Esophagus muscularis mucosa (tissue), 4 donors: ENCODE data around the gene CCL24. TPM values are rescaled to one million over a fixed set of nuclear protein-coding genes. Genes with fewer than 3 reads are reported as not detected.
"Not testable (repeated sequence)": the region's sequence is repeated elsewhere in the genome, so short reads cannot be mapped to it uniquely, and the experiment has no call there.

Experiments
- DNase-seq: peaks from one replicate; pipeline ENCODE4 v3.0.0-alpha.2; 2017; ENCODE audit errors: extremely low spot score
- H3K27ac ChIP-seq, 4 donors: fragments of 200-600 bp; sonication (generic); replicated peaks in 1 of 4; 1 replicate in 3 of 4; 2 replicates in 1 of 4; pipeline ENCODE4 v1.5.1; 2016 to 2019; ENCODE audit warnings: mild to moderate bottlenecking in 1 of 4
- H3K27me3 ChIP-seq, 4 donors: fragments of 200-600 bp; sonication (generic); one replicate each; pipeline versions ENCODE4 v1.5.1 to v1.6.0; 2016 to 2019
- H3K36me3 ChIP-seq, 4 donors: fragments of 200-600 bp; sonication (generic); one replicate each; pipeline ENCODE4 v1.5.1; 2016 to 2019
- H3K4me1 ChIP-seq, 4 donors: fragments of 200-600 bp; sonication (generic); one replicate each; pipeline ENCODE4 v1.5.1; 2016 to 2019
- H3K4me3 ChIP-seq, 4 donors: fragments of 200-600 bp; sonication (generic); 1 replicate in 2 of 4; 2 replicates in 2 of 4; pipeline ENCODE4 v1.5.1; 2016 to 2019; ENCODE audit warnings: mild to moderate bottlenecking in 4 of 4, moderate library complexity in 1 of 4
- H3K9me3 ChIP-seq, 4 donors: fragments of 200-600 bp; sonication (generic); 1 replicate in 3 of 4; 2 replicates in 1 of 4; pipeline ENCODE4 v1.5.1; 2016 to 2019
- CTCF ChIP-seq, 3 experiments: fragments of 200-600 bp in 2 of 3; fragments of 450-650 bp in 1 of 3; sonication (generic) in 2 of 3; IDR thresholded peaks; one replicate each; pipeline ENCODE4 v1.5.1; 2017 to 2019; ENCODE audit warnings: antibody characterized with exemption in 3 of 3, mild to moderate bottlenecking in 2 of 3, moderate library complexity in 1 of 3
- EP300 ChIP-seq: sonication (generic); formaldehyde crosslinking; IDR thresholded peaks from one replicate; pipeline ENCODE4 v1.6.1; 2017; ENCODE audit warnings: antibody characterized with exemption
- POLR2A ChIP-seq: fragments of 450-650 bp; IDR thresholded peaks from one replicate; pipeline ENCODE4 v1.6.1; 2017; ENCODE audit warnings: antibody characterized with exemption, moderate library complexity, mild to moderate bottlenecking, low read depth
- POLR2AphosphoS5 ChIP-seq, 2 donors: sonication (generic); formaldehyde crosslinking; IDR thresholded peaks; one replicate each; pipeline ENCODE4 v1.6.1; 2017; ENCODE audit warnings: antibody characterized with exemption in 2 of 2
- WGBS: methylation state at CpG from one replicate; pipeline ENCODE4 v1.1.5; 2018; 5-methylcytosine and 5-hydroxymethylcytosine counted together
- intact Hi-C: fragments of 100-400 bp; cut with DNase I; formaldehyde crosslinking; loops from one replicate; pipeline ENCODE4 v1.15.1; 2023
- total RNA-seq, 4 donors: library from RNA; depleted of rRNA; stranded (reverse); fragments of >200 nt; gene quantifications; one replicate each; pipeline versions ENCODE4 v1.1.0 to v1.2.1, GENCODE V29; 2016

The CCL24 gene
- total RNA-seq, 4 donors from 2014 or later, result 0.99 TPM; not detected in 3

DNA sequence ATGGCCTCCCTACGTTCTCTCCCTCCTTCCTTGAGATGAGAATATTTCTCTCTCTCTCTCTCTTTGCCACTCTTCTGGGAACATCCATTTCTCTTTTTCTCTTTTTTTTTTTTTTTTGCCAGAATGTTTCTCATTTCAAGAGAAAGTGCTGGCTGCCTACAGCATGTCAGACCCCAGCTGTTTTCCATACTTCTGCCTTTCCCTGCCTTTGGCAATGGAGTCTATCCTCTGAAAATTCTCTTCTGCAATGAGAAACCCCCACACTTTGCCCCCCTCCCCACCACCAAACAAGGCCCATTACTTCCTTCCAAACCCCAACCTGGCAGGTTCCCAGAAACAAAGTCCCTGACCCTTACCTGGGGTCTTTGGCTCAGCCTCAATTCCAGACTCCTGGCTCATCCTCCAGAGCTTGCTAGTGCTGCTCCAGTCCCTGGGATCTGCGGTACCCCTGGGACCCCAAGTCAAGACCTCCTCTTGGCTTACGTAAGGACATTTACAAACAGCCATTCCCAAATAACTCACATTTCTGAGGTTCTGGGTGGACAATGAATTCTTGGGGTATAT, 24.2 kb downstream of the CCL24 start:
- Histone ChIP-seq H3K36me3 (no peaks in the 10 kb centered on the region), H3K9me3 (no peaks in the 10 kb centered on the region), H3K27ac (peak overlapping the region in 1 of 4 donors; percentile 25), H3K4me3 (no peak overlapping the region), H3K27me3 (no peaks in the 10 kb centered on the region), H3K4me1 (peaks cover 0 to 16% (median 13%) of the 10 kb centered on the region in 4 donors)
- DNase-seq, result no peak
- WGBS, result 60% methylated on average over 3 of the region's 3 CpGs
- intact Hi-C loops, result no loop called here
- TF ChIP-seq CTCF (IDR thresholded peaks at IDR 0.05) (no peak), POLR2AphosphoS5 (IDR thresholded peaks at IDR 0.05) (no peak), POLR2A (no peak), EP300 (no peak)

DNA sequence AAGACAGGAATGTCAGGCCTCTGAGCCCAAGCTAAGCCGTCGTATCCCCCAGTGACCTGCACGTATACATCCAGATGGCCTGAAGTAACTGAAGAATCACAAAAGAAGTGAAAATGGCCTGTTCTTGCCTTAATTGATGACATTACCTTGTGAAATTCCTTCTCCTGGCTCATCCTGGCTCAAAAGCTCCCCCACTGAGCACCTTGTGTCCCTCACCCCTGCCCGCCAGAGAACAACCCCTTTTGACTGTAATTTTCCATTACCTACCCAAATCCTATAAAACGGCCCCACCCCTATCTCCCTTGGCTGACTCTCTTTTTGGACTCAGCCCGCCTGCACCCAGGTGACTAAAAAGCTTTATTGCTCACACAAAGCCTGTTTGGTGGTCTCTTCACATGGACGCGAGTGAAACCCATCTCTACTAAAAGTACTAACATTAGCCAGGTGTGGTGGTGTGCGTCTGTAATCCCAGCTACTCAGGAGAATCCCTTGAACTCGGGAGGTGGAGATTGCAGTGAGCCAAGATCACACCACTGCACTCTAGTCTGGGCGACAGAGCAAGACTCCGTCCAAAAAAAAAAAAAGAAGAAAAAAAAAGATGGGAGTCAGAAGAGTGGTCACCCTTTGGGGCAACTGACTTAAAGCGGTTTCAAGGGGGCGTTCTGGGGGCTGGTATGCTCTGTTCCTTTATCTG, 25.3 kb downstream of the CCL24 start:
- H3K36me3 ChIP-seq, H3K27me3 ChIP-seq, H3K9me3 ChIP-seq, H3K4me3 ChIP-seq, DNase-seq, H3K27ac ChIP-seq, intact Hi-C loops: not testable (repeated sequence)
- 74% methylated on average over 14 of the region's 14 CpGs for WGBS
- peaks cover 0 to 16% (median 13%) of the 10 kb centered on the region in 4 donors for H3K4me1 ChIP-seq

GRCh38 chr7:75783058-75783457, 30.5 kb downstream of the CCL24 start:
- 78% methylated on average over 5 of the region's 5 CpGs for WGBS

DNA sequence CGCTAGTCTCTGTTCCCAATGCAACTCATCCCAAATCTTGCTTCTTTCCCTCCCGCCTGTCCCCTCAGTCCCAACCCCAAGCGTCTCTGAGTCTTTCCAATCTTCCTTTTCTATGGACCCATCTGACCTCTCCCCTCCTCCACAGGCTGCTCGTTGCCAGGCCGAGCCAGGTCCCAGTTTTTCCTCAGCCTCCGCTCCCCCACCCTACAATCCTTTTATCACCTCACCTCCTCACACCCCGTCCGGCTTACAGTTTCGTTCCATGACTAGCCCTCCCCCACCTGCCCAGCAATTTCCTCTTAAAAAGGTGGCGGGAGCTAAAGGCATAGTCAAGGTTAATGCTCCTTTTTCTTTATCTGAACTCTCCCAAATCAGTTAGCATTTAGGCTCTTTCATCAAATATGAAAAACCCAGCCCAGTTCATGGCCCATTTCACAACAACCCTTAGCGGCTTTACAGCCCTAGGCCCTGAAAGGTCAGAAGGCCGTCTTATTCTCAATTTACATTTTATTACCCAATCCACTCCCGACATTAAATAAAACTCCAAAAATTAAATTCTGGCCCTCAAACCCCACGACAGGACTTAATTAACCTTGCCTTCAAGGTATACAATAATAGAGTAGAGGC, 32.8 kb downstream of the CCL24 start:
- 81% methylated on average over 14 of the region's 14 CpGs for WGBS
- DNase-seq, H3K27me3 ChIP-seq, H3K4me3 ChIP-seq, intact Hi-C loops, H3K9me3 ChIP-seq, H3K36me3 ChIP-seq, H3K4me1 ChIP-seq, H3K27ac ChIP-seq: not testable (repeated sequence)

More at GRCh38 chr7:75783058-75783457, 30.5 kb downstream of the CCL24 start:
- DNase-seq, H3K4me1 ChIP-seq, H3K27me3 ChIP-seq, H3K4me3 ChIP-seq, intact Hi-C loops, H3K9me3 ChIP-seq, H3K36me3 ChIP-seq, H3K27ac ChIP-seq: not testable (repeated sequence)

DNA sequence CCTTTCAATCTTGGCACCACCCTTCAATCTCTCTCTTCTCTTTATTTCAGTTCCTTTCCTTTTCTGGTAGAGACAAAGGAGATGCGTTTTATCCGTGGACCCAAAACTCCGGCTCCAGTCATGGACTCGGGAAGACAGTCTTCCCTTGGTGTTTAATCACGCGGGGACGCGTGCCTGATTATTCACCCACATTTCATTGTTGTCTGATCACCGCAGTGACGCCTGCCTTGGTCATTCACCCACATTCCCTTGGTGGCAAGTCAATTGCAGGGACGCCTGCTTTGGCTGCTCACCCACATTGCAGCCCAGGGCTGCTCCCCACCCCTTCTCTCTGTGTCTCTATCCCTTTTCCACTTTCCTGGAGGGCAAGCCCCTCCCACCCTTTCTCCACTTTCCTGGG, 34.1 kb downstream of the CCL24 start:
- H3K4me3 ChIP-seq, DNase-seq, H3K9me3 ChIP-seq, H3K27me3 ChIP-seq, H3K36me3 ChIP-seq, H3K27ac ChIP-seq, intact Hi-C loops, H3K4me1 ChIP-seq: not testable (repeated sequence)
- 90% methylated on average over 11 of the region's 11 CpGs for WGBS

GRCh38 chr7:75779035-75779434, 34.6 kb downstream of the CCL24 start:
- DNase-seq, H3K4me3 ChIP-seq, intact Hi-C loops, H3K9me3 ChIP-seq, H3K36me3 ChIP-seq, H3K27me3 ChIP-seq, H3K4me1 ChIP-seq, H3K27ac ChIP-seq: not testable (repeated sequence)
- WGBS, result 85% methylated on average over 11 of the region's 11 CpGs

DNA sequence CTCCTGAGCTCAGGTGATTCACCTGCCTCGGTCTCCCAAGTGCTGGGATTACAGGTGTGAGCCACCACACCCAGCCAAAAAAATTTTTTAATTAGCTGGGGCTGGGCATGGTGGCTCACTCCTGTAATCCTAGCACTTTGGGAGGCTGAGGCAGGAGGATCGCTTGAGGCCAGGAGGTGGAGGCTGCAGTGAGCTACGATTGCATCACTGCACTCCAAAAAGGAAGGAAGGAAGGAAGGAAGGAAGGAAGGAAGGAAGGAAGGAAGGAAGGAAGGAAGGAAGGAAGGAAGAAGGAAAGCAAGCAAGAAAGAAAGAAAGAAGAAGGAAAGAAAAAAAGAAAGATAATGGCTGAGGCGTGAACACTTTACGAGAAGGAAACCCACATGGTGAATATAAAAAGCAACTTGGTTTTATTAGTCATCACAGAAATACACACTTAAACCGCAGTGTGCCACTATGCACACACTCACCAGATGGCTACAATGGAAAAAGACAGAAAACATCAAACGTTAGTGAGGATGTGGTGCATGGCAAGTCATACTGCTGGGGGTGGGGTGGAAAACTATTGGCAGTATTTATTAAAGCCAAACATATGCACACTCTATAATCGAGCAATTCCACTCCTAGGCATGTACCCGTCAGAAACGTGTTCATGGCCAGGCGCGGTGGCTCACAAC, 37.2 kb downstream of the CCL24 start:
- Histone ChIP-seq H3K27ac (no peak overlapping the region), H3K27me3 (peaks cover 0 to 6% (median 0%) of the 10 kb centered on the region in 4 donors), H3K4me1 (peaks cover 0 to 8% (median 2%) of the 10 kb centered on the region in 4 donors), H3K36me3 (no peaks in the 10 kb centered on the region), H3K9me3 (no peaks in the 10 kb centered on the region), H3K4me3 (no peak overlapping the region)
- 73% methylated on average over 12 of the region's 12 CpGs for WGBS
- DNase-seq, result no peak
- TF ChIP-seq CTCF (IDR thresholded peaks at IDR 0.05) (no peak), POLR2AphosphoS5 (IDR thresholded peaks at IDR 0.05) (no peak), POLR2A (no peak), EP300 (no peak)
- intact Hi-C loops, result no loop called here

DNA sequence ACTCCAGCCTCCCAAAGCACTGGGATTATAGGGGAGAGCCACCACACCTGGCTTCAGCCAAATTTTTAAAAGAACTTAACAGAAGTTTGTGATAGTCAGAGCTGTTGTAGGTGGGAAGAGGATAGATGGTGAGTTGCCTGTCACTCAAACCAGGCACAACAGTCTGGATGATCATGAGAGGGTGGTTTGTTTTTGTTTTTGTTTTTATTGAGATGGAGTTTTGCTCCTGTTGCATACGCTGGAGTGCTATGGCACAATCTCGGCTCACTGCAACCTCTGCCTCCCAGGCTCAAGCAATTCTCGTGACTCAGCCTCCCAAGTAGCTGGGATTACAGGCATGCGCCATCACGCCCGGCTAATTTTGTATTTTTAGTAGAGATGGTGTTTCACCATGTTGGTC, 39.6 kb downstream of the CCL24 start:
- H3K27me3 ChIP-seq, H3K4me3 ChIP-seq, H3K36me3 ChIP-seq, intact Hi-C loops, H3K9me3 ChIP-seq, DNase-seq, H3K27ac ChIP-seq, H3K4me1 ChIP-seq: not testable (repeated sequence)
- WGBS, result 90% methylated on average over 6 of the region's 6 CpGs
